OCI-LY3 (cell line): ENCODE data around the gene ZNF831.

Experiments used
- EZH2phosphoT487 ChIP-seq: fragments of 200-600 bp; shearing (Covaris generic); IDR thresholded peaks from 2 replicates; pipeline ENCODE4 v1.6.1; 2018; ENCODE audit warnings: antibody characterized with exemption, mixed run types, low read depth
- TF ChIP-seq, protein P1 (sequence below): fragments of 200-600, 300-600 bp; sonication (generic); IDR thresholded peaks from 2 replicates; pipeline ENCODE4 v1.5.1; 2014; ENCODE audit warnings: antibody characterized with exemption, low read length, low read depth

DNA sequence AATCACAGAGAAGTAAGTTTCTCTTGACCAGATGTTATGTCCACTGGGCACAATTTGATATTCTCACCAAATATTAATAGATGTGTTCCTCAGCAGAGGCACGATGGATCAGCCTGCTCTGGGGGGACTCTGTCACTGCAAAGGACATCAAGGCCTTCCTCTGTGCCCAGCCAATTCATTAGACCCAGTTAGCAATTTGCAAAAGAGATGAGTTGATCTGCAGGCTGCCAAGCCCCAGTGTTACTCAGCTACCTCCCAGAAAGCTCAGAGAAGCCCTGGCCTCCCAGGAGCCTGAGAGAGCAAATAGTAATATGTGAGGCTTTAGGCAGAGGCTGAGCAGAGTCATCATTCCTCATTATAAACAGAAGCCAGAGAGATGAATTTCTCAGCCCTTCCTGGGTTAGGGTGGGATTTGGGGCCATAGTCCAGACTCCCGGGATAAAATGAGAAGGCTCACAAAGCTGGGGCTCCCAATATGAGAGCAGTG, 54.2 kb downstream of the ZNF831 start:
- TF ChIP-seq, protein P1, sequence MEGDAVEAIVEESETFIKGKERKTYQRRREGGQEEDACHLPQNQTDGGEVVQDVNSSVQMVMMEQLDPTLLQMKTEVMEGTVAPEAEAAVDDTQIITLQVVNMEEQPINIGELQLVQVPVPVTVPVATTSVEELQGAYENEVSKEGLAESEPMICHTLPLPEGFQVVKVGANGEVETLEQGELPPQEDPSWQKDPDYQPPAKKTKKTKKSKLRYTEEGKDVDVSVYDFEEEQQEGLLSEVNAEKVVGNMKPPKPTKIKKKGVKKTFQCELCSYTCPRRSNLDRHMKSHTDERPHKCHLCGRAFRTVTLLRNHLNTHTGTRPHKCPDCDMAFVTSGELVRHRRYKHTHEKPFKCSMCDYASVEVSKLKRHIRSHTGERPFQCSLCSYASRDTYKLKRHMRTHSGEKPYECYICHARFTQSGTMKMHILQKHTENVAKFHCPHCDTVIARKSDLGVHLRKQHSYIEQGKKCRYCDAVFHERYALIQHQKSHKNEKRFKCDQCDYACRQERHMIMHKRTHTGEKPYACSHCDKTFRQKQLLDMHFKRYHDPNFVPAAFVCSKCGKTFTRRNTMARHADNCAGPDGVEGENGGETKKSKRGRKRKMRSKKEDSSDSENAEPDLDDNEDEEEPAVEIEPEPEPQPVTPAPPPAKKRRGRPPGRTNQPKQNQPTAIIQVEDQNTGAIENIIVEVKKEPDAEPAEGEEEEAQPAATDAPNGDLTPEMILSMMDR = no peak
- no peak for TF ChIP-seq EZH2phosphoT487
